Caco-2 (cell line): Measurements from ENCODE around the gene SMAD7. TPM values are rescaled to one million over a fixed set of nuclear protein-coding genes. Genes with fewer than 3 reads are reported as not detected.

ENCODE experiments used
- BruUV-seq: library from RNA; stranded (reverse); fragments of 400-500 nt; replicated peaks from 2 replicates; lab custom pipeline; 2021; lab: Mats Ljungman, UMichigan
- CTCF ChIA-PET: fragments of 300-600 bp; sonication (Branson Sonifier 250); formaldehyde crosslinking; loops from one replicate; lab custom pipeline; 2022; ENCODE audit warnings: antibody characterized with exemption; lab: Charles Lee
- POLR2A ChIA-PET: fragments of 300-600 bp; sonication (Branson Sonifier 250); formaldehyde crosslinking; loops from one replicate; lab custom pipeline; 2022; ENCODE audit warnings: antibody characterized with exemption; lab: Charles Lee
- DNase-seq, 2 experiments: peaks; one replicate each; pipeline versions ENCODE4 v3.0.0 to v3.0.0-alpha.2; 2020 to 2022
- H3K27me3 ChIP-seq: replicated peaks from 2 replicates; pipeline ENCODE4 v1.6.0; 2011; ENCODE audit warnings: low read length; ENCODE audit not compliant: control insufficient read depth, insufficient read depth
- H3K36me3 ChIP-seq: 2 replicates; pipeline ENCODE4 v1.5.1; 2011; ENCODE audit warnings: low read length; ENCODE audit not compliant: control insufficient read depth, insufficient read depth
- H3K4me1 ChIP-seq: fragments of 250-450 bp; sonication (Bioruptor Pico); 2 replicates; pipeline ENCODE4 v1.5.1; 2020; ENCODE audit warnings: mild to moderate bottlenecking
- H3K4me3 ChIP-seq: 2 replicates; pipeline ENCODE4 v1.5.1; 2011; ENCODE audit warnings: low read depth, mild to moderate bottlenecking, control low read depth, low read length
- H3K9me3 ChIP-seq: fragments of 250-450 bp; sonication (Bioruptor Pico); 2 replicates; pipeline ENCODE4 v1.5.1; 2020; ENCODE audit warnings: mild to moderate bottlenecking, moderate library complexity
- H3K27ac Mint-ChIP-seq: one replicate; pipeline ENCODE4 v1.8.0; 2022; ENCODE audit warnings: mixed read lengths; ENCODE audit not compliant: unreplicated experiment
- H3K27me3 Mint-ChIP-seq: one replicate; pipeline ENCODE4 v1.8.0; 2022; ENCODE audit warnings: mixed read lengths; ENCODE audit not compliant: insufficient read depth, unreplicated experiment
- H3K36me3 Mint-ChIP-seq: one replicate; pipeline ENCODE4 v1.8.0; 2022; ENCODE audit warnings: mild to moderate bottlenecking, mixed read lengths; ENCODE audit not compliant: insufficient read depth, unreplicated experiment
- H3K4me1 Mint-ChIP-seq: one replicate; pipeline ENCODE4 v1.8.0; 2022; ENCODE audit warnings: low read depth, mixed read lengths; ENCODE audit not compliant: unreplicated experiment
- H3K4me3 Mint-ChIP-seq: one replicate; pipeline ENCODE4 v1.8.0; 2022; ENCODE audit warnings: mild to moderate bottlenecking, moderate library complexity, mixed read lengths; ENCODE audit not compliant: unreplicated experiment
- H3K9me3 Mint-ChIP-seq: one replicate; pipeline ENCODE4 v1.8.0; 2022; ENCODE audit warnings: mixed read lengths; ENCODE audit not compliant: unreplicated experiment
- intact Hi-C: fragments of 100-400 bp; cut with micrococcal nuclease; formaldehyde crosslinking; loops from one replicate; pipeline ENCODE4 v1.10.0; 2022; ENCODE audit not compliant: unreplicated experiment
- total RNA-seq: library from RNA; stranded (reverse); gene quantifications from 2 replicates; pipeline ENCODE4 v1.2.3, GENCODE V29; 2022
- TF ChIP-seq, protein P1 (sequence below), 2 experiments: fragments of 200-600 bp in 1 of 2; IDR thresholded peaks; 1 replicate in 1 of 2; 2 replicates in 1 of 2; pipeline versions ENCODE4 v1.5.1 to v1.8.0; 2011 to 2022; ENCODE audit warnings: antibody characterized with exemption in 1 of 2, control low read depth in 1 of 2, inconsistent platforms in 1 of 2, low read depth in 1 of 2, low read length in 1 of 2, mild to moderate bottlenecking in 1 of 2, moderate library complexity in 1 of 2; ENCODE audit not compliant: insufficient read depth in 1 of 2, severe bottlenecking in 1 of 2, unreplicated experiment in 1 of 2

SMAD7 gene
- total RNA-seq, 1 experiment from 2014 or later, result 9.3 TPM

GRCh38 chr18:48925491-48925780 lies 25.3 kb downstream of the SMAD7 start:
- TF ChIP-seq, protein P1, sequence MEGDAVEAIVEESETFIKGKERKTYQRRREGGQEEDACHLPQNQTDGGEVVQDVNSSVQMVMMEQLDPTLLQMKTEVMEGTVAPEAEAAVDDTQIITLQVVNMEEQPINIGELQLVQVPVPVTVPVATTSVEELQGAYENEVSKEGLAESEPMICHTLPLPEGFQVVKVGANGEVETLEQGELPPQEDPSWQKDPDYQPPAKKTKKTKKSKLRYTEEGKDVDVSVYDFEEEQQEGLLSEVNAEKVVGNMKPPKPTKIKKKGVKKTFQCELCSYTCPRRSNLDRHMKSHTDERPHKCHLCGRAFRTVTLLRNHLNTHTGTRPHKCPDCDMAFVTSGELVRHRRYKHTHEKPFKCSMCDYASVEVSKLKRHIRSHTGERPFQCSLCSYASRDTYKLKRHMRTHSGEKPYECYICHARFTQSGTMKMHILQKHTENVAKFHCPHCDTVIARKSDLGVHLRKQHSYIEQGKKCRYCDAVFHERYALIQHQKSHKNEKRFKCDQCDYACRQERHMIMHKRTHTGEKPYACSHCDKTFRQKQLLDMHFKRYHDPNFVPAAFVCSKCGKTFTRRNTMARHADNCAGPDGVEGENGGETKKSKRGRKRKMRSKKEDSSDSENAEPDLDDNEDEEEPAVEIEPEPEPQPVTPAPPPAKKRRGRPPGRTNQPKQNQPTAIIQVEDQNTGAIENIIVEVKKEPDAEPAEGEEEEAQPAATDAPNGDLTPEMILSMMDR (IDR thresholded peaks at IDR 0.05; ENCODE audit: insufficient read depth in 1 of 2, low read depth in 1 of 2, low read length in 1 of 2, severe bottlenecking in 1 of 2, unreplicated experiment in 1 of 2), result no peak
- BruUV-seq, result no TSS peak
- no peaks in the 10 kb centered on the region for H3K27me3 Mint-ChIP-seq

GRCh38 chr18:48924630-48925490 lies 25.9 kb downstream of the SMAD7 start:
- H3K4me1 ChIP-seq, result peaks cover 14% of the 10 kb centered on the region

More at GRCh38 chr18:48925491-48925780, 25.3 kb downstream of the SMAD7 start:
- peaks cover 27% of the 10 kb centered on the region for H3K36me3 Mint-ChIP-seq
- Histone ChIP-seq H3K9me3 (no peaks in the 10 kb centered on the region), H3K36me3 (no peaks in the 10 kb centered on the region), H3K4me1 (peaks cover 17% of the 10 kb centered on the region), H3K4me3 (no peak overlapping the region), H3K27me3 (no peaks in the 10 kb centered on the region)
- no peak for DNase-seq
- H3K27ac Mint-ChIP-seq, result peak overlapping the region; percentile 75
- ChIA-PET CTCF (no interaction called here), POLR2A (no interaction called here)
- no peak overlapping the region for H3K4me3 Mint-ChIP-seq
- no peaks in the 10 kb centered on the region for H3K9me3 Mint-ChIP-seq
- H3K4me1 Mint-ChIP-seq, result peaks cover 21% of the 10 kb centered on the region
- intact Hi-C loops, result no loop called here

DNA sequence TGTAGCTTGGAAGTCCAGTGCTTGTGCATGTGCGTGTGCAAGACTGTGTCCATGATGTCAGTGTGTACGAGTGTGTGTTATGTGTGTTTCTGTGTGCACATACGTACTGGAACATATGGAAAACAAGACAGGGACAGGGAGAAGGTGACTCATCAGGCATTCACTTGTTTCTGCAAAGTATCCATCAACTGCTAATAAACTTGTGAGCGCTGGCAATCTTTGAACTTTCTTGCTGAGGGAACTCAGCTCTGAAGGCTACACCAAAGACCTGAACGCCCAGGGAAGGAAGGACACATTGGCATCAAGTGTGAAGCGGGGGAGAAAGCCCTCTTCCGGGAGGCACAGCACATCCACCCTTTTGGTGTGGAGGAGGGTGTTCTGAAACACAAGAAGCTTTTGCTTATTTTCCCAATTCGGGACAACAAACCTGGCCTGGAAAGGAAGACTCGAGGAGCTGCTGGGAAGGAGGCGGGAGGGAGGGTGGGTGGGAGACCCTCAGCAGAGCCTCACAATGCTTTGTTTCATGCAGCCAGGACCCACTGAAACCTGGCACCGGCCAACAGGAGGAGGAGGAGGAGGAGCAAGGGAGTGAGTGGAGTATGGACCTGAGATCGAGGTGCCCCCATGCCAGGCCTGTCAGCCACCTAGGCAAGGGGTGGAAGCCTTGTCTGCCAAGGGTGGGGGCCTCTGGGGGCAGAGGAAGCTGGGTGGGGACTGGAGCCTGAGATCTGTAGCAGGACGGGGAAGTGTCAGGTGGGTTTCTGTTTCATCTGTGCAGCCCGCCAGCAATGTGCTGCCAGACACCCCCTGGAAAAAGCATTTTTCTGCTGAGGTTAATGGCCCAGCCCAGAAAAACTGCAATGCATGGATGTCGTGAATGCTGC lies 26.8 kb downstream of the SMAD7 start:
- ChIA-PET POLR2A (no interaction called here), CTCF (no interaction called here)
- intact Hi-C loops, result no loop called here
- TF ChIP-seq, protein P1 (IDR thresholded peaks at IDR 0.05; ENCODE audit: insufficient read depth in 1 of 2, low read depth in 1 of 2, low read length in 1 of 2, severe bottlenecking in 1 of 2, unreplicated experiment in 1 of 2), result no peak
- no peaks in the 10 kb centered on the region for H3K9me3 Mint-ChIP-seq
- H3K27ac Mint-ChIP-seq, result peak overlapping the region; percentile 75
- H3K36me3 Mint-ChIP-seq, result peaks cover 19% of the 10 kb centered on the region
- H3K27me3 ChIP-seq, result no peaks in the 10 kb centered on the region
- H3K4me1 ChIP-seq, result peaks cover 7% of the 10 kb centered on the region
- no peaks in the 10 kb centered on the region for H3K36me3 ChIP-seq
- no peak for DNase-seq
- H3K27me3 Mint-ChIP-seq, result no peaks in the 10 kb centered on the region
- H3K4me1 Mint-ChIP-seq, result peaks cover 6% of the 10 kb centered on the region
- no TSS peak for BruUV-seq
- no peak overlapping the region for H3K4me3 Mint-ChIP-seq
- no peak overlapping the region for H3K4me3 ChIP-seq
- H3K9me3 ChIP-seq, result no peaks in the 10 kb centered on the region

More at GRCh38 chr18:48924630-48925490, 25.9 kb downstream of the SMAD7 start:
- Mint-ChIP-seq H3K36me3 (peaks cover 22% of the 10 kb centered on the region), H3K9me3 (no peaks in the 10 kb centered on the region), H3K4me1 (peaks cover 15% of the 10 kb centered on the region), H3K27ac (peak overlapping the region; percentile 75), H3K4me3 (no peak overlapping the region), H3K27me3 (no peaks in the 10 kb centered on the region)
- no peaks in the 10 kb centered on the region for H3K36me3 ChIP-seq
- no peaks in the 10 kb centered on the region for H3K9me3 ChIP-seq
- BruUV-seq, result no TSS peak
- DNase-seq, result no peak
- H3K27me3 ChIP-seq, result no peaks in the 10 kb centered on the region
- no peak overlapping the region for H3K4me3 ChIP-seq
- TF ChIP-seq, protein P1 (IDR thresholded peaks at IDR 0.05; ENCODE audit: insufficient read depth in 1 of 2, low read depth in 1 of 2, low read length in 1 of 2, severe bottlenecking in 1 of 2, unreplicated experiment in 1 of 2), result no peak
- CTCF ChIA-PET, result no interaction called here
- intact Hi-C loops, result no loop called here
- POLR2A ChIA-PET, result no interaction called here
